HUES48 (cell line): ENCODE measurements around the gene RNF220.

Source experiments
- H3K27ac ChIP-seq: one replicate; pipeline ENCODE4 v1.7.0; 2013; ENCODE audit warnings: low read depth, low read length, inconsistent platforms
- H3K27me3 ChIP-seq: 2 replicates; pipeline ENCODE4 v1.6.1; 2013; ENCODE audit warnings: mild to moderate bottlenecking, low read length; ENCODE audit not compliant: control insufficient read depth, insufficient read depth
- H3K36me3 ChIP-seq: 2 replicates; pipeline ENCODE4 v1.6.1; 2013; ENCODE audit warnings: low read length; ENCODE audit not compliant: control insufficient read depth, insufficient read depth
- H3K4me1 ChIP-seq: 2 replicates; pipeline ENCODE4 v1.6.1; 2013; ENCODE audit warnings: mild to moderate bottlenecking, low read length; ENCODE audit not compliant: control insufficient read depth, insufficient read depth
- H3K4me3 ChIP-seq: 2 replicates; pipeline ENCODE4 v1.5.1; 2013; ENCODE audit warnings: mild to moderate bottlenecking, low read depth, low read length
- H3K9ac ChIP-seq: 2 replicates; pipeline ENCODE4 v1.6.1; 2013; ENCODE audit warnings: mild to moderate bottlenecking, low read depth, low read length, moderate library complexity
- H3K9me3 ChIP-seq: 2 replicates; pipeline ENCODE4 v1.6.1; 2013; ENCODE audit warnings: low read length; ENCODE audit not compliant: control insufficient read depth, insufficient read depth

Gene RNF220

GRCh38 chr1:44621841-44622286 lies 216.8 kb downstream of the RNF220 start:
- no peak overlapping the region for H3K4me3 ChIP-seq
- no peaks in the 10 kb centered on the region for H3K9me3 ChIP-seq
- H3K27ac ChIP-seq, result no peak overlapping the region
- peaks cover 15% of the 10 kb centered on the region; the same call in 1 of the 2 replicates for H3K27me3 ChIP-seq
- no peaks in the 10 kb centered on the region for H3K36me3 ChIP-seq
- no peak overlapping the region for H3K9ac ChIP-seq
- no peaks in the 10 kb centered on the region for H3K4me1 ChIP-seq

GRCh38 chr1:44624268-44624901 lies 219.3 kb downstream of the RNF220 start:
- H3K4me3 ChIP-seq, result no peak overlapping the region
- no peaks in the 10 kb centered on the region for H3K27me3 ChIP-seq
- H3K9me3 ChIP-seq, result no peaks in the 10 kb centered on the region
- no peaks in the 10 kb centered on the region for H3K4me1 ChIP-seq
- no peak overlapping the region for H3K9ac ChIP-seq
- H3K36me3 ChIP-seq, result no peaks in the 10 kb centered on the region
- no peak overlapping the region for H3K27ac ChIP-seq

GRCh38 chr1:44625348-44625747 lies 220.3 kb downstream of the RNF220 start:
- Histone ChIP-seq H3K9ac (no peak overlapping the region), H3K27me3 (no peaks in the 10 kb centered on the region), H3K27ac (no peak overlapping the region), H3K36me3 (no peaks in the 10 kb centered on the region), H3K4me1 (no peaks in the 10 kb centered on the region), H3K4me3 (no peak overlapping the region), H3K9me3 (no peaks in the 10 kb centered on the region)

GRCh38 chr1:44628962-44629756 lies 224.1 kb downstream of the RNF220 start:
- Histone ChIP-seq H3K27me3 (no peaks in the 10 kb centered on the region), H3K4me3 (no peak overlapping the region), H3K36me3 (peaks cover 14% of the 10 kb centered on the region), H3K9ac (no peak overlapping the region), H3K27ac (no peak overlapping the region), H3K9me3 (no peaks in the 10 kb centered on the region), H3K4me1 (peaks cover 10% of the 10 kb centered on the region)

- Histone ChIP-seq H3K9me3 (no peaks in the 10 kb centered on the region), H3K27ac (no peak overlapping the region), H3K4me1 (peaks cover 10% of the 10 kb centered on the region), H3K4me3 (no peak overlapping the region), H3K36me3 (peaks cover 23% of the 10 kb centered on the region), H3K27me3 (no peaks in the 10 kb centered on the region), H3K9ac (no peak overlapping the region)
Observed at GRCh38 chr1:44630116-44630515, 225.1 kb downstream of the RNF220 start.

GRCh38 chr1:44631333-44631646 lies 226.2 kb downstream of the RNF220 start:
- Histone ChIP-seq H3K4me3 (peak overlapping the region; percentile 68), H3K36me3 (peaks cover 35% of the 10 kb centered on the region), H3K9me3 (no peaks in the 10 kb centered on the region), H3K27ac (peak overlapping the region; percentile 98), H3K9ac (peak overlapping the region; percentile 87), H3K4me1 (peaks cover 10% of the 10 kb centered on the region), H3K27me3 (no peaks in the 10 kb centered on the region)

GRCh38 chr1:44631647-44632539 lies 226.8 kb downstream of the RNF220 start:
- H3K27me3 ChIP-seq, result no peaks in the 10 kb centered on the region
- H3K4me1 ChIP-seq, result peaks cover 10% of the 10 kb centered on the region
- H3K36me3 ChIP-seq, result peaks cover 41% of the 10 kb centered on the region

GRCh38 chr1:44632598-44632997 lies 227.5 kb downstream of the RNF220 start:
- peak overlapping the region; percentile 60 for H3K9ac ChIP-seq
- H3K27ac ChIP-seq, result peak overlapping the region; percentile 98
- peaks cover 10% of the 10 kb centered on the region for H3K4me1 ChIP-seq
- peaks cover 48% of the 10 kb centered on the region for H3K36me3 ChIP-seq
- no peaks in the 10 kb centered on the region for H3K27me3 ChIP-seq
- peak overlapping the region; percentile 68 for H3K4me3 ChIP-seq
- no peaks in the 10 kb centered on the region for H3K9me3 ChIP-seq

More at GRCh38 chr1:44631647-44632539, 226.8 kb downstream of the RNF220 start:
- peak overlapping the region; percentile 87 for H3K9ac ChIP-seq
- H3K27ac ChIP-seq, result peak overlapping the region; percentile 98
- peak overlapping the region; percentile 68 for H3K4me3 ChIP-seq
- no peaks in the 10 kb centered on the region for H3K9me3 ChIP-seq

GRCh38 chr1:44634606-44635189 lies 229.6 kb downstream of the RNF220 start:
- Histone ChIP-seq H3K9ac (no peak overlapping the region), H3K27me3 (no peaks in the 10 kb centered on the region), H3K36me3 (peaks cover 69% of the 10 kb centered on the region), H3K27ac (no peak overlapping the region), H3K4me1 (peaks cover 10% of the 10 kb centered on the region), H3K4me3 (no peak overlapping the region), H3K9me3 (no peaks in the 10 kb centered on the region)

GRCh38 chr1:44635439-44635838 lies 230.4 kb downstream of the RNF220 start:
- H3K4me1 ChIP-seq, result peaks cover 10% of the 10 kb centered on the region
- H3K4me3 ChIP-seq, result no peak overlapping the region
- peaks cover 74% of the 10 kb centered on the region for H3K36me3 ChIP-seq
- H3K9me3 ChIP-seq, result no peaks in the 10 kb centered on the region
- H3K9ac ChIP-seq, result no peak overlapping the region
- no peak overlapping the region for H3K27ac ChIP-seq
- no peaks in the 10 kb centered on the region for H3K27me3 ChIP-seq
